ENCODE results near the gene NSMCE1. TPM values are rescaled to one million over a fixed set of nuclear protein-coding genes. Genes with fewer than 3 reads are reported as not detected.
"Not testable (repeated sequence)": the region's sequence is repeated elsewhere in the genome, so short reads cannot be mapped to it uniquely, and the experiment has no call there.

The NSMCE1 gene
- total RNA-seq, 1 donor from 2014 or later, result 21.2 TPM

DNA sequence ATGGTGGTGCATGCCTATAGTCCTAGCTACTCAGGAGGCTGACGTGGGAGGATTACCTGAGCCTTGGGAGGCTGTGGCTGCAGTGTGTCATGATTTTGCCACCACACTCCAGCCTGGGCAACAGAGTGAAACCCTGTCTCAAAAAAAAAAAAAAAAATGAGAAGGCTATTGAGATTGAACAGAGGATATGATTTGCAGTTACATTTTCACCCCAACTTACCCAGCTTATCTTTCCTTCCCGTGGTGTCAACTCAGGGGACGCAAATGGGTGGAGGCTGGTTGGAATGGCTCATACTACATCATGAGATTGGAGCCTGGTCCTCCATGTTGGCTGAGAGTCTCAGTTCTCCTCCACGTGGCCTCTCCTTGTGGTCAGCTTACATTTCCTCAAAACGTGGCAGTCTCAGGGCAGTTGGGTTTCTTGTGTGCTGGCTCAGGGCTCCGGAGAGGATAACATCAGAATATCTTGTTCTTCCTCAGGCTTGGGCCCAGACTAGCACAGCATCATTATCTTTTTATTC is 17.2 kb upstream of the NSMCE1 start:
- no peak for DNase-seq (ENCODE audit: low spot score)
- Mint-ChIP-seq H3K9me3 (ENCODE audit: low read depth) (peaks cover 3% of the 10 kb centered on the region), H3K36me3 (ENCODE audit: low read depth) (no peaks in the 10 kb centered on the region), H3K27ac (ENCODE audit: unreplicated experiment) (peak overlapping the region; percentile 76), H3K4me3 (ENCODE audit: unreplicated experiment) (no peak overlapping the region), H3K4me1 (ENCODE audit: low read depth) (peaks cover 26% of the 10 kb centered on the region), H3K27me3 (ENCODE audit: low read depth) (no peaks in the 10 kb centered on the region)
- TF ChIP-seq, protein P1, sequence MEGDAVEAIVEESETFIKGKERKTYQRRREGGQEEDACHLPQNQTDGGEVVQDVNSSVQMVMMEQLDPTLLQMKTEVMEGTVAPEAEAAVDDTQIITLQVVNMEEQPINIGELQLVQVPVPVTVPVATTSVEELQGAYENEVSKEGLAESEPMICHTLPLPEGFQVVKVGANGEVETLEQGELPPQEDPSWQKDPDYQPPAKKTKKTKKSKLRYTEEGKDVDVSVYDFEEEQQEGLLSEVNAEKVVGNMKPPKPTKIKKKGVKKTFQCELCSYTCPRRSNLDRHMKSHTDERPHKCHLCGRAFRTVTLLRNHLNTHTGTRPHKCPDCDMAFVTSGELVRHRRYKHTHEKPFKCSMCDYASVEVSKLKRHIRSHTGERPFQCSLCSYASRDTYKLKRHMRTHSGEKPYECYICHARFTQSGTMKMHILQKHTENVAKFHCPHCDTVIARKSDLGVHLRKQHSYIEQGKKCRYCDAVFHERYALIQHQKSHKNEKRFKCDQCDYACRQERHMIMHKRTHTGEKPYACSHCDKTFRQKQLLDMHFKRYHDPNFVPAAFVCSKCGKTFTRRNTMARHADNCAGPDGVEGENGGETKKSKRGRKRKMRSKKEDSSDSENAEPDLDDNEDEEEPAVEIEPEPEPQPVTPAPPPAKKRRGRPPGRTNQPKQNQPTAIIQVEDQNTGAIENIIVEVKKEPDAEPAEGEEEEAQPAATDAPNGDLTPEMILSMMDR (IDR thresholded peaks at IDR 0.05), result no peak

DNA sequence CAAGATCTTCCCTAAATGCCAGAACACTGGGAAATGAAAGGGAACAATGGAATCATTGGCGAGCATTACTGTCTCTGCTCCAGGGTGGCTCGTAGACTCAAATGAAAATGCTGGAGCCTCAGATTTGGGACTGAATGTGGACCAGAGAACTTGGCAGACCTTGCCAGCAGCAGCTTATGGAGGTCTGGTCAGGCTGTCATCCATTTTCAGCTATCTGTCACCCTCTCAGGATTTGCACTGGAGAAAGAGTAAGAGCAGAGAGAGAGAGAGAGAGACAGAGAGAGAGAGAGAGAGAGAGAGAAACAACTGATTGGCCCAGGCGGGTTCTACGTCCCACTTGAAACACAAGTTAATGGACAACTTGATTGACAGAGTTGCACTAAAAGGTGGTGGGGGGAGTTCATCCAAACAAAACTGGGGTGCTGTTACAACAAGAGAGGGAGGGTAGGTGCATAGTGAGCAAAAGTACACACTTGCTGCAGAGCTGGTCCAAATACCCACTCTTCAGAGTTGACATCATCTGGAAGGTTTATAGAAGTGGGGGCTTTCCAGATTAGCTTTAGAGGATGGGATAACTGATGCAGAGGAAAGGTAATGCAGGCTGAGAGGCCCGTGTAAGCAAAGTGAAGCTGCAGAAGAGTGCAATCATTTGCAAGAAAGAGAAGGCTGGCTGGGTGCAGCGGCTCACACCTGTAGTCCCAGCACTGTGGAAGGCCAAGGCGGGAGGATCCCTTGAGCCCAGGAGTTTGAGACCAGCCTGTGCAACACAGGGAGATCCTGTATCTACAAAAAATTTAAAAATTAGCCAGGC is 16.5 kb upstream of the NSMCE1 start:
- Mint-ChIP-seq H3K36me3 (ENCODE audit: low read depth) (no peaks in the 10 kb centered on the region), H3K27me3 (ENCODE audit: low read depth) (no peaks in the 10 kb centered on the region), H3K4me1 (ENCODE audit: low read depth) (peaks cover 26% of the 10 kb centered on the region), H3K9me3 (ENCODE audit: low read depth) (peaks cover 3% of the 10 kb centered on the region), H3K4me3 (ENCODE audit: unreplicated experiment) (no peak overlapping the region), H3K27ac (ENCODE audit: unreplicated experiment) (no peak overlapping the region)
- TF ChIP-seq, protein P1 (IDR thresholded peaks at IDR 0.05), result no peak
- no peak for DNase-seq (ENCODE audit: low spot score)

DNA sequence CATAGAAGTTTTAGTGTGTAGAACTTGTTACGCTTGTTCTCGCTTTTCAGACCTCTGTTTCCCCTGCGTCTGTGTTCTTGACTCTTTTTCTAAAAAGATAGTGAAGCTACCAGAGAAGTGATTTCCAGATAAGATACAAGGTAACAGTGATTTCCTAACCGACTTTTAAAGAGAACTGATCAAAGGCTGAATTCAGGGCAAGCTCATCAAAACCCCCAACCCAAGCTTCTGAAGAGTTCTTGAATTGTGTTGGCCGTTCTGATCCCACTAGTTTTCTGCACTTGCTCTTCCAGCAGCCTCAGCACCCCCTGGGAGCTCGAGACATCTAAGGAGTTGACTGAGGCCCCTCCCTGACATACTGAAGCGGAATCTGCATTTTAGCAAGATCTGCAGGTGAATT is 12.7 kb upstream of the NSMCE1 start:
- H3K4me3 Mint-ChIP-seq (ENCODE audit: unreplicated experiment), result no peak overlapping the region

DNA sequence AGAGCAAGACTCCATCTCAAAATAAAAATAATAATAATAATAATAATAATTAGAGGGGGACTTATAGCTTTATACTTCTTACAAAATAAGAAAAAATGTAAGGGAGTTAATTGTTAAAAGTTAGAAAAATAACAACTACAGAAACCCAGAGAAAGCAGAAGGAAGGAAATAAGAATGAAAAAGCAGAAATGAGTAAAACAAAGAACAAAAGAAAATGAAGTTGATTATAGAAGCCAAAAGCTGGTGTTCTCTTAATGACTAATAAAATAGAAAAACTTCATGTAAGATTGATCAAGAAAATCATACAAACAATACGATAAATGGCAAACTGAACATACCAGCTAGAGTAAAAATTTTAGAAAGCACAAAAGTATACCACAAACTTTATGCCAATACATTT is 6.8 kb upstream of the NSMCE1 start:
- no peak for DNase-seq (ENCODE audit: low spot score)
- no peaks in the 10 kb centered on the region for H3K9me3 Mint-ChIP-seq (ENCODE audit: low read depth)
- no peak overlapping the region for H3K27ac Mint-ChIP-seq (ENCODE audit: unreplicated experiment)
- no peaks in the 10 kb centered on the region for H3K36me3 Mint-ChIP-seq (ENCODE audit: low read depth)
- H3K4me3 Mint-ChIP-seq (ENCODE audit: unreplicated experiment), result no peak overlapping the region
- no peaks in the 10 kb centered on the region for H3K27me3 Mint-ChIP-seq (ENCODE audit: low read depth)
- peaks cover 9% of the 10 kb centered on the region for H3K4me1 Mint-ChIP-seq (ENCODE audit: low read depth)
- TF ChIP-seq, protein P1 (IDR thresholded peaks at IDR 0.05), result no peak

More for the DNA sequence above, 12.7 kb upstream of the NSMCE1 start:
- TF ChIP-seq, protein P1 (IDR thresholded peaks at IDR 0.05), result no peak
- peaks cover 15% of the 10 kb centered on the region for H3K4me1 Mint-ChIP-seq (ENCODE audit: low read depth)
- no peak for DNase-seq (ENCODE audit: low spot score)
- H3K27me3 Mint-ChIP-seq (ENCODE audit: low read depth), result no peaks in the 10 kb centered on the region
- H3K27ac Mint-ChIP-seq (ENCODE audit: unreplicated experiment), result no peak overlapping the region
- H3K36me3 Mint-ChIP-seq (ENCODE audit: low read depth), result no peaks in the 10 kb centered on the region
- H3K9me3 Mint-ChIP-seq (ENCODE audit: low read depth), result no peaks in the 10 kb centered on the region

DNA sequence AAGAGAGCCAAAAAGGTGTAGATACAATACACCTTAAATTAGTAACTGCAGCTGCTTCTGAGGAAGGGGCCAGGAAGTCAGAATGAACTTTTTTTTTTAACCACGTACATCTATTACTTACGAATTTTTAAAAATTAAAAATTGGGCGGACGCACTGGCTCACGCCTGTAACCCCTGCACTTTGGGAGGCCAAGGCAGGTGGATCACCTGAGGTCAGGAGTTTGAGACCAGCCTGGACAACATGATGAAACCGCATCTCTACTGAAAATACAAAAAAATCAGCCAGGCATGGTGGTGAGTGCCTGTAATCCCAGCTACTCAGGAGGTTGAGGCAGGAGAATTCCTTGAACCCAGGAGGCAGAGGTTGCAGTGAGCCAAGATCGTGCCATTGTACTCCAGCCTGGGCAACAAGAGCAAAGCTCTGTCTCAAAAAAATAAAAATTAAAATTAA is 5.9 kb upstream of the NSMCE1 start:
- not testable (repeated sequence) for H3K9me3 Mint-ChIP-seq (ENCODE audit: low read depth); H3K4me1 Mint-ChIP-seq (ENCODE audit: low read depth); DNase-seq (ENCODE audit: low spot score); H3K27me3 Mint-ChIP-seq (ENCODE audit: low read depth); H3K4me3 Mint-ChIP-seq (ENCODE audit: unreplicated experiment); H3K36me3 Mint-ChIP-seq (ENCODE audit: low read depth); H3K27ac Mint-ChIP-seq (ENCODE audit: unreplicated experiment)
